ENCODE data around the gene KCNB1.

KCNB1 gene

DNA sequence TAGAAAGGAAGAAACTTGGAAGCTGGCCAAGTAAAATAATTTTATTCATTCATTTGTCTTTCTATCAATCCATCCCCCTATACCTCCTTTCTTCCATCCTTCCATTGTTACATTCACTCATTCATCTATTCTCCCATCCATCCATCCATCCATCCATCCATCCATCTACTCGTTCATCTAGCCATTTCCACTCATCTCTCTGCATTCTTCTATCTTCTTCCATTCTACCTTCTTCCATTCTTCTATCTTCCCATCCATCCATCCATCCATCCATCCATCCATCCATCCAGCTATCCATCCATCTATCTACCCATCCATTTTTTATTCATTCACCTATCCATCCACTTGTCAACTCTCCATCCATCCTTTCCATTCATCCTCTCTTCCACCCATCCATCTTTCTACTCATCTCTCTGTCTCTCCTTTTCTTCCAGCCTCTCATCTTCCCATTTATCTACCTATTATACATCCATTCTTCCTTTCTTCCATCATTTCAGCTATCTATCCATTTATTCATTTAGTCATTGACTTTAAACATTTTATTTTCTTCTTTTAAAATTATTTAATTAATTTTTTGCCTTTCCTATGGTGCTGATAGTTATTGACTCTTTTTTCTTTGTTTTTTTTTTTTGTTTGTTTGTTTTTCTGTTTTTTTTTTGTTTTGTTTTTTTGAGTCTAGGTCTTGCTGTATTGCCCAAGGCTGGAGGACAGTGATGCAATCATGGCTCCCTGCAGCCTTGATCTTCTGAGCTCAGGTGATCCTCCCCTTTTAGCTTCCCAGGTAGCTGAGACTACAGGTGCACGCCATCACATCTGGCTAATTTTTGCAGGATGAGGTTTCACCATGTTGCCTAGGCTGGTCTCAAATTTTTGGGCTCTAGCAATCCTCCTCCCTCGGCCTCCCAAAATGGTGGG lies 151.5 kb downstream of the KCNB1 start:
- no peak overlapping the region for H3K9ac ChIP-seq (ENCODE audit: low read length)
- no peaks in the 10 kb centered on the region for H3K27me3 ChIP-seq (ENCODE audit: control insufficient read depth in 1 of 2, insufficient read depth in 2 of 2, low read length in 2 of 2)
- H3K36me3 ChIP-seq (ENCODE audit: insufficient read depth, low read length): no peaks in the 10 kb centered on the region
- peaks cover 7% of the 10 kb centered on the region for H3K4me1 ChIP-seq (ENCODE audit: insufficient read depth, low read length)
- no peak overlapping the region for H3K4me3 ChIP-seq (ENCODE audit: low read depth in 1 of 2, low read length in 2 of 2)
- H3K9me3 ChIP-seq (ENCODE audit: low read length): no peaks in the 10 kb centered on the region
- H3K27ac ChIP-seq (ENCODE audit: low read depth, low read length): no peak overlapping the region

DNA sequence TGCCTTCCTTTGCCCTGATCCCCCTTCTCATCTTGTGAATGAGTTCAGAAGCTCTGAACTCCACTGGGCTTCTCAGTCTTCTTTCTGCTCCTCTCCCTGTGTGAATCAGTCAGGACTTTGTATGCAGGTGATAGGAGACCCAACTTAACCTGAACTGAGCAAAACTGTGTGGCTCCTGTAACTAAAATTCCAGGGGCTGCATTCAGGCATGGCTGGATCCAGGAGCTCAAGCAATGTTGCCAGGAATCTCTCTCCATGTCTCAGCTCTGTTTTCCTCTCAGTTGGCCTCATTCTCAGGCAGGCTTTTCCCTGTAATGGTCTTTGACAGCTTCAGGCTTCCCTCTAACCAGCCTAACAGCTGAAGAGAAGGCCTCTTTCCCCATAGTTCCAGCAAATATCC lies 153.7 kb downstream of the KCNB1 start:
- Histone ChIP-seq H3K27me3 (ENCODE audit: control insufficient read depth in 1 of 2, insufficient read depth in 2 of 2, low read length in 2 of 2) (no peaks in the 10 kb centered on the region), H3K4me3 (ENCODE audit: low read depth in 1 of 2, low read length in 2 of 2) (no peak overlapping the region), H3K27ac (ENCODE audit: low read depth, low read length) (no peak overlapping the region), H3K4me1 (ENCODE audit: insufficient read depth, low read length) (peaks cover 12% of the 10 kb centered on the region), H3K9me3 (ENCODE audit: low read length) (no peaks in the 10 kb centered on the region), H3K9ac (ENCODE audit: low read length) (no peak overlapping the region), H3K36me3 (ENCODE audit: insufficient read depth, low read length) (no peaks in the 10 kb centered on the region)

DNA sequence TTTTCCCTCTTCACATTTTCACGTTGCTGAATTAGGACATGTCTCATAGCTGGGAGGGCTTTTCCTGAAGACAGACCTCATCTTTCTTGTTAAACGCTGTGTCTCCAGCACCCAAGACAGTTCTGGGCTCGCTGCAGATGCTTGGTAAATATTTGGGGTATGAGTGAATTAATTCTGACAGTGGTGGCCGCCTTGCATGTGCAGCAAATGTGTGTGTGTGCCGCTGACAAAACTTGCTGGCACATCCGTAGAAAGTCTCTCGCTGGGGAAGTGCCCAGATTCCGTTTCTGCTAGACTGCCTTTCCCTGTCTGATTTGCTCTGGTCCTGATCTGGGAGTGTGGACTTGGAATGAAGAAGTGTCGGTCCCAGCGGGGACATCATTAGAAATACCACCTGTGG lies 156.4 kb downstream of the KCNB1 start:
- Histone ChIP-seq H3K9ac (ENCODE audit: low read length) (no peak overlapping the region), H3K9me3 (ENCODE audit: low read length) (no peaks in the 10 kb centered on the region), H3K27ac (ENCODE audit: low read depth, low read length) (no peak overlapping the region), H3K36me3 (ENCODE audit: insufficient read depth, low read length) (no peaks in the 10 kb centered on the region), H3K4me3 (ENCODE audit: low read depth in 1 of 2, low read length in 2 of 2) (no peak overlapping the region), H3K4me1 (ENCODE audit: insufficient read depth, low read length) (peaks cover 12% of the 10 kb centered on the region), H3K27me3 (ENCODE audit: control insufficient read depth in 1 of 2, insufficient read depth in 2 of 2, low read length in 2 of 2) (no peaks in the 10 kb centered on the region)

DNA sequence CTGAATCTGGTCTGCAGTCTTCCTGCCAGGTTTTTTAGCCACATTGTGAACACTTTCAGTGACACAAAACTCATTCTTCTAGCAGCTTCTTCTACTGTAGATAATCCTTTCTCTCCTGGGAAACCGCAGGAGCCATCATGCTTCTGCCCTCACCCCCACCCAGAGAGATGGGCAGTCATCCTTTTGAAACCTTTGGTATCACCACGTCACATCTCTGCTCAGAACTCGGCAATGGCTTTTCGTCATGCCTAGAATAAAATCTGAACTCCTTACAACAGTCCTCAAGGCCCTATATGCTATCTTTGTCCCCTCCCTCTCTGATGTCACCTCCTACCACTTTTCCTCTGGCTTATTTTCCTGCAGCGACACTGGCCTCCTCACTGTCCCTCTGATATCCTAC lies 158.2 kb downstream of the KCNB1 start:
- peaks cover 4 to 13% of the 10 kb centered on the region in 2 donors for H3K27me3 ChIP-seq (ENCODE audit: control insufficient read depth in 1 of 2, insufficient read depth in 2 of 2, low read length in 2 of 2)
- no peak overlapping the region for H3K9ac ChIP-seq (ENCODE audit: low read length)
- no peak overlapping the region for H3K27ac ChIP-seq (ENCODE audit: low read depth, low read length)
- no peaks in the 10 kb centered on the region for H3K9me3 ChIP-seq (ENCODE audit: low read length)
- no peaks in the 10 kb centered on the region for H3K36me3 ChIP-seq (ENCODE audit: insufficient read depth, low read length)
- H3K4me3 ChIP-seq (ENCODE audit: low read depth in 1 of 2, low read length in 2 of 2): no peak overlapping the region
- peaks cover 13% of the 10 kb centered on the region for H3K4me1 ChIP-seq (ENCODE audit: insufficient read depth, low read length)

DNA sequence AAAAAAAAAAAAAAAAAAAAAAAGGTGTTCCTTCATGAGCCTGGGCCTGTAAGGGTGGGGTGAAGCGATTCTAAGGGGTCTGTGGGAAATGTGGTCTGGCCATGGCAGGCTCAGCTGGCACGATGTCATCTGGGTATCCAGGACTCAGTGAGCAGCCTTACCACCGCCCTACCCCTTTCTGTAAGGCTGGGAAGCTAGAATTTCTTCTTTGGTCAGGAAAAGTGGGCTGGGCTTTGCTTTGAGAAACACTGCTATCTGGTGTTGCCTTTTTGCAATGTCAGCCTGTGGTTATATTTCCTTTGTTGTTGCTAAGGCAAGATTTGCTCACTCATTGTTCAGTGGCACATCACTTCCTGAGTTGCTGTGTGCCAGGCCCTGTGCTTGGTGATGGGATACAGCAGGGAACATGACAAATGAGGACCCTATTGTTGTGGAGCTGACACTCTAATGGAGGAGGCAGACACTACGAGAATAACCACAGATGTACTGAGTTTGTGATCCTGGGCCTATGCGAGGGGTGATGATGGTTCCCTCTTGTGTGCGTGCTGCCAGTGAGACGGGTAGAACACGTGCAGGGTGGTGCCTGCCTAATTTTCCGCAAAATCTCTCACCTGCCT lies 158.7 kb downstream of the KCNB1 start:
- no peaks in the 10 kb centered on the region for H3K9me3 ChIP-seq (ENCODE audit: low read length)
- no peak overlapping the region for H3K4me3 ChIP-seq (ENCODE audit: low read depth in 1 of 2, low read length in 2 of 2)
- no peaks in the 10 kb centered on the region for H3K36me3 ChIP-seq (ENCODE audit: insufficient read depth, low read length)
- peaks cover 10 to 19% of the 10 kb centered on the region in 2 donors for H3K27me3 ChIP-seq (ENCODE audit: control insufficient read depth in 1 of 2, insufficient read depth in 2 of 2, low read length in 2 of 2)
- H3K9ac ChIP-seq (ENCODE audit: low read length): no peak overlapping the region
- H3K4me1 ChIP-seq (ENCODE audit: insufficient read depth, low read length): peaks cover 15% of the 10 kb centered on the region
- no peak overlapping the region for H3K27ac ChIP-seq (ENCODE audit: low read depth, low read length)

DNA sequence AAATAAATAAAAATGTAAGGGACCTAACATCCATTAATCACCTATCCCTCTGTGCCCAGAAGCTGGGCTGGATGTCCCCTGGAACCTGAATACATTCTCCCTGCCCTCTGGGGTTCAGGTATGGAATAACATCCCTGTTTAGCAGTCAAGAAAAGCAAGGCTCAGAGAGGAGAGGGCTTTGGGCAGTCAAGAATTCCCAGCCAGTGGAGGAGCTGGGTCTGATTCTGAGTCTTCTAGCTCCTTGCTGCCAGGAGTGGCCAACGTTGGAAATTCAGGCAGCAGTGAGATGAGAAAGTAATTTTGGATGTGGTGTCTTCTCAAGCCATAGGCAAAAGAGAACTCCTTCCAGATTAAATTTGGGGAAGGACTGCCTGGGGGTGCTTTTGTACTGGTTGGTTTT lies 162.0 kb downstream of the KCNB1 start:
- Histone ChIP-seq H3K4me3 (ENCODE audit: low read depth in 1 of 2, low read length in 2 of 2) (no peak overlapping the region), H3K4me1 (ENCODE audit: insufficient read depth, low read length) (peaks cover 3% of the 10 kb centered on the region), H3K27ac (ENCODE audit: low read depth, low read length) (no peak overlapping the region), H3K9ac (ENCODE audit: low read length) (no peak overlapping the region), H3K27me3 (ENCODE audit: control insufficient read depth in 1 of 2, insufficient read depth in 2 of 2, low read length in 2 of 2) (peaks cover 15 to 40% of the 10 kb centered on the region in 2 donors), H3K9me3 (ENCODE audit: low read length) (no peaks in the 10 kb centered on the region), H3K36me3 (ENCODE audit: insufficient read depth, low read length) (no peaks in the 10 kb centered on the region)

DNA sequence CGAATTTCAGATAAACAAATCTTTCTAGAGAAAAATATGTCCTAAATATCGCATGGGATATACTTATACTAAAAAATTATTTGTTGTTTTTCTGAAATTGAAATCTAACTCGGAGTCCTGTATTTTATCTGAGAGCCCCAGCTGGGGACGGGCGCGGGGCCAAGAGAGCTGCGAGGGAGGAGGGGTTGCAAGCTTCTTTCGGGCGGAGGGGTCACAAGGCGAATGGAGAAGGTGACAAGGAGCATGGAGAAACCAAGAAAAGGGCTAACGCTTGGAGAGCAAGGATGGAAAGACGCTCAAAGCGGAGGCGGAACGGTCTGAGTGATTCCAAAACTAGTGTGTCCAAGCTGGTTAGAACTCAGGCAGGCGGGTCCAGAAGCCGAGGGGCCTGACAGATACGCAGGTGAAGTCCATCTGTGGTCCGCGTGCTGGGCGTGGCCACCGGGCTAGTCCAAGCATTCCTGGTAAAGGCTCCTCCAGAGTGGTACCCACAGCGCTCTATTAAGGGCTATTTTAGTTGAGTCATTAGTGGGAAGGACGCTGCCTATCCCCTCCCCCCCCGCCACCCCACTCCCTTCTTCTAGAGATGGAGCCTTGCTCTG lies 163.2 kb downstream of the KCNB1 start:
- H3K9ac ChIP-seq (ENCODE audit: low read length): no peak overlapping the region
- H3K4me3 ChIP-seq (ENCODE audit: low read depth in 1 of 2, low read length in 2 of 2): no peak overlapping the region
- H3K27me3 ChIP-seq (ENCODE audit: control insufficient read depth in 1 of 2, insufficient read depth in 2 of 2, low read length in 2 of 2): peaks cover 15 to 40% of the 10 kb centered on the region in 2 donors
- no peak overlapping the region for H3K27ac ChIP-seq (ENCODE audit: low read depth, low read length)
- no peaks in the 10 kb centered on the region for H3K9me3 ChIP-seq (ENCODE audit: low read length)
- peaks cover 3% of the 10 kb centered on the region for H3K4me1 ChIP-seq (ENCODE audit: insufficient read depth, low read length)
- H3K36me3 ChIP-seq (ENCODE audit: insufficient read depth, low read length): no peaks in the 10 kb centered on the region

DNA sequence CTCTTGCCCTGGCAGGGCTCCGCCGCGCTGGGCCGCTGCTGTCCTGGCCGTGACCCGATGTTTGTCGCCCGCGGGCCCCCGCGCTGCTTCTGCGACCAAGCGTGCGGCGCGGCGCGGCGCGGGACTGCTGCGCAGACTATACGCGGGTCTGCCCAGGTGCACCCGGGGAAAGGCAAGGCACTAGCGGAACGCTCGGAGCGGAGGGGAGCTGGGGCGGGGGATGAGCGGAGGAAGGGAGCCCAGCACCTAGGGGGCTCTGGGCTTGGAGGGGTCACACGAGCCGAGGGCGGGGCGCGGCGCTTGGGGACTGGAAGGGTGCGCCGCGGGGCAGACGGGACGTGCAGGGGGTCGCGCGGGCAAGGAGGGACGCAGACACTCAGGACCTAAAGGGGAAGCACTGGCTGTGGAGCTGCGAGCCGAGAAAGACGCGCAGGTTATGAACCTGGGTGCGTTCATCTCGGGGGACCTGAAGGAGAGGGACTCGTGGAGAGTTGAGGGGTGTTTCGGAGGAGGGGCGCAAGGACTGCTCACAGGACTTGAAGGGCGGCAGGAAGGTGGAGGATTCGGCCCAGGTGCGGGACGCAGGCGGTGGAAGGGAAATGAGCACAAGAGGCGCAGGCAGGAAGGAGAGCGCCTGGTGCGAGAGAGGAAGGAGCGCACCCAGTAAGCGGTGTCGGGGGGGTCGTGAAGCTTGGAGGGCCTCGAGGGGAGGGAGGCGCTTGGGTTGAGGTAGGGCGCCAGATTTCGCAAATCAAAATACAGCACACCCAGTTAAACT lies 163.8 kb downstream of the KCNB1 start:
- no peak overlapping the region for H3K27ac ChIP-seq (ENCODE audit: low read depth, low read length)
- H3K9ac ChIP-seq (ENCODE audit: low read length): no peak overlapping the region
- H3K36me3 ChIP-seq (ENCODE audit: insufficient read depth, low read length): no peaks in the 10 kb centered on the region
- peaks cover 15 to 40% of the 10 kb centered on the region in 2 donors for H3K27me3 ChIP-seq (ENCODE audit: control insufficient read depth in 1 of 2, insufficient read depth in 2 of 2, low read length in 2 of 2)
- no peaks in the 10 kb centered on the region for H3K9me3 ChIP-seq (ENCODE audit: low read length)
- peaks cover 3% of the 10 kb centered on the region for H3K4me1 ChIP-seq (ENCODE audit: insufficient read depth, low read length)
- peak overlapping the region in 1 of 2 donors; percentile 57 for H3K4me3 ChIP-seq (ENCODE audit: low read depth in 1 of 2, low read length in 2 of 2)

DNA sequence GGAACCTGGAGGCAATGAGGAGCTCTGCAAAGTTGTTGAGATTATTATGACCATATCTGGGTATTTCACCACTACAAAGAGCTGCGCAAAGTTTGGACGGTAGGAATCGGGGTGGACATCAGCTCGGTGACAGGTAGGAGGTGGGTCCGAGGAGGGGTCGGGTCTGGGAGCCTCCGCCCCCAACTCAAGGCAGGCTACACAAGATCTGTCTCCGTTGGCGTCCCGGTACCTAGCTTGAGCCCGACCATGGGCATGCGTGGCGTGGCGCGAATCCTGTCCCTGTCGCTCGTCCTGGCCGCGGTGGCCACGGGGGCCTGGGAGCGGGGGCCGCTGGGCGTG lies 164.4 kb downstream of the KCNB1 start:
- no peak overlapping the region for H3K9ac ChIP-seq (ENCODE audit: low read length)
- no peaks in the 10 kb centered on the region for H3K36me3 ChIP-seq (ENCODE audit: insufficient read depth, low read length)
- H3K4me3 ChIP-seq (ENCODE audit: low read depth in 1 of 2, low read length in 2 of 2): no peak overlapping the region
- no peaks in the 10 kb centered on the region for H3K9me3 ChIP-seq (ENCODE audit: low read length)
- no peak overlapping the region for H3K27ac ChIP-seq (ENCODE audit: low read depth, low read length)
- H3K27me3 ChIP-seq (ENCODE audit: control insufficient read depth in 1 of 2, insufficient read depth in 2 of 2, low read length in 2 of 2): peaks cover 15 to 40% of the 10 kb centered on the region in 2 donors
- H3K4me1 ChIP-seq (ENCODE audit: insufficient read depth, low read length): peaks cover 3% of the 10 kb centered on the region

DNA sequence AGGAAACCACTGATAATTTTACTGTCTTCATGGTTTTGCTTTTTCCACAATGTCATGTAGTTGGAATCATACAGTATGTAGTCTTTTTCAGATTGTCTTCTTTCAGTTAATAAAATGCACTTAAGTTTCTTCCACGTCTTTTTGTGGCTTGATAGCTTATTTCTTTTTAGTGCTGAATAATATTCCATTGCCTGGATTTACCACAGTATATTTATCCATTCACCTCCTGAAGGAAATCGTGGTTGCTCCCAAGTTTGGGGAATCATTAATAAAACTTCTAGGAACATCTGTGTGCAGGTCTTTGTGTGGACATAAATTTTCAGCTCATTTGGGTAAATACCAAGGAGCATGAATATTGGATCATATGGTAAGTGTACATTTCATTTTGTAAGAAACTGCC lies 165.8 kb downstream of the KCNB1 start:
- H3K36me3 ChIP-seq (ENCODE audit: insufficient read depth, low read length): no peaks in the 10 kb centered on the region
- no peak overlapping the region for H3K9ac ChIP-seq (ENCODE audit: low read length)
- no peak overlapping the region for H3K27ac ChIP-seq (ENCODE audit: low read depth, low read length)
- peaks cover 15 to 40% of the 10 kb centered on the region in 2 donors for H3K27me3 ChIP-seq (ENCODE audit: control insufficient read depth in 1 of 2, insufficient read depth in 2 of 2, low read length in 2 of 2)
- no peaks in the 10 kb centered on the region for H3K9me3 ChIP-seq (ENCODE audit: low read length)
- H3K4me3 ChIP-seq (ENCODE audit: low read depth in 1 of 2, low read length in 2 of 2): no peak overlapping the region
- H3K4me1 ChIP-seq (ENCODE audit: insufficient read depth, low read length): peaks cover 3% of the 10 kb centered on the region

DNA sequence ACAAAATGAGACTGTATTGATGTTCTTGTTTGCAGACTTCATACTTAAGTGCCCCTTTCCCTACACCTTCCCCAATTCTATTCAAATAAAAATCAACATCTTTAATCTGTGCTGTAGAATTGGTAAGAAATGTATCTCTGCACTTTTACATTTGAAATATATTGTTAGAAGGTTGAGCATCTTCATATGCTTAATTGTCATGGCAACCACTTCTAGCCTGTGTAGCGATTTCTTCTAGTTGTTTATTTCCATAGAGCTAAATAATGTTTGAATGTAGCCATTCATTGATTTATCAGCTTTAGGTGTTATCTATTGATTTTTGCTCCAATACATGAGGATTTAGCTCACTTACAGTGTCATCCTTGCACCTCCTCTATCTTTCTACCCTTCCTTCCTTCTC lies 166.9 kb downstream of the KCNB1 start:
- H3K27me3 ChIP-seq (ENCODE audit: control insufficient read depth in 1 of 2, insufficient read depth in 2 of 2, low read length in 2 of 2): peaks cover 15 to 39% of the 10 kb centered on the region in 2 donors
- no peak overlapping the region for H3K9ac ChIP-seq (ENCODE audit: low read length)
- no peak overlapping the region for H3K4me3 ChIP-seq (ENCODE audit: low read depth in 1 of 2, low read length in 2 of 2)
- H3K27ac ChIP-seq (ENCODE audit: low read depth, low read length): no peak overlapping the region
- H3K4me1 ChIP-seq (ENCODE audit: insufficient read depth, low read length): peaks cover 3% of the 10 kb centered on the region
- H3K36me3 ChIP-seq (ENCODE audit: insufficient read depth, low read length): no peaks in the 10 kb centered on the region
- no peaks in the 10 kb centered on the region for H3K9me3 ChIP-seq (ENCODE audit: low read length)

Data from muscle layer of colon (tissue), 2 donors.